HEK293 (cell line): ENCODE data around the gene VEZT.
A peak's percentile ranks its signal among the peaks of the same experiment; 100 is the strongest.

Source experiments
- CTCF ChIA-PET: fragments of 350-600 bp; formaldehyde crosslinking; extraction: SDS; loops from one replicate; lab custom pipeline; 2021; ENCODE audit warnings: antibody characterized with exemption; lab: Yijun Ruan, JAX
- POLR2A ChIA-PET: fragments of 300-600 bp; formaldehyde crosslinking; extraction: SDS; loops from one replicate; lab custom pipeline; 2020; ENCODE audit warnings: antibody characterized with exemption, inconsistent platforms; lab: Yijun Ruan, JAX
- H3K27ac ChIP-seq: fragments of 200-500 bp; sonication (Bioruptor generic); 2 replicates; pipeline ENCODE4 v1.5.1; 2014; ENCODE audit warnings: low read depth, low read length, control low read depth, inconsistent platforms; ENCODE audit errors: extremely low read depth
- H3K36me3 ChIP-seq, 2 experiments: fragments of 200-500 bp in 1 of 2; sonication (Bioruptor generic) in 1 of 2; 1 replicate in 1 of 2; 2 replicates in 1 of 2; pipeline ENCODE4 v1.5.1; 2014 to 2017; ENCODE audit warnings: inconsistent platforms in 2 of 2, low read length in 2 of 2; ENCODE audit not compliant: control insufficient read depth in 2 of 2, insufficient read depth in 1 of 2
- H3K4me1 ChIP-seq: fragments of 200-500 bp; sonication (Bioruptor generic); 2 replicates; pipeline ENCODE4 v1.5.1; 2014; ENCODE audit warnings: mild to moderate bottlenecking, low read length, inconsistent platforms; ENCODE audit not compliant: control insufficient read depth, insufficient read depth
- H3K4me3 ChIP-seq: 2 replicates; pipeline ENCODE4 v1.5.1; 2011; ENCODE audit warnings: low read depth, mild to moderate bottlenecking, control low read depth, low read length, moderate library complexity
- H3K9me3 ChIP-seq: fragments of 200-500 bp; sonication (Bioruptor generic); 2 replicates; pipeline ENCODE4 v1.5.1; 2014; ENCODE audit warnings: low read depth, low read length, inconsistent platforms; ENCODE audit not compliant: control insufficient read depth, insufficient read depth
- MZF1 ChIP-seq: fragments of 450-650 bp; formaldehyde crosslinking; IDR thresholded peaks from 2 replicates; pipeline ENCODE4 v1.5.1; 2017; ENCODE audit warnings: missing biosample characterization, missing genetic modification characterization, borderline replicate concordance
- OSR2 ChIP-seq: fragments of 450-650 bp; formaldehyde crosslinking; IDR thresholded peaks from 2 replicates; pipeline ENCODE4 v1.5.1; 2016; ENCODE audit warnings: missing biosample characterization, missing genetic modification characterization
- SCRT2 ChIP-seq: fragments of 450-650 bp; formaldehyde crosslinking; IDR thresholded peaks from 2 replicates; pipeline ENCODE4 v1.5.1; 2016; ENCODE audit warnings: missing biosample characterization, missing genetic modification characterization
- ZBTB20 ChIP-seq: fragments of 450-650 bp; formaldehyde crosslinking; IDR thresholded peaks from 2 replicates; pipeline ENCODE4 v1.5.1; 2016; ENCODE audit warnings: missing biosample characterization, missing genetic modification characterization
- ZBTB48 ChIP-seq: fragments of 450-650 bp; formaldehyde crosslinking; IDR thresholded peaks from 2 replicates; pipeline ENCODE4 v1.5.1; 2016; ENCODE audit warnings: missing biosample characterization, missing genetic modification characterization
- ZFP69B ChIP-seq: fragments of 450-650 bp; formaldehyde crosslinking; IDR thresholded peaks from 2 replicates; pipeline ENCODE4 v1.5.1; 2016; ENCODE audit warnings: missing biosample characterization, missing genetic modification characterization
- ZNF211 ChIP-seq: fragments of 450-650 bp; formaldehyde crosslinking; IDR thresholded peaks from 2 replicates; pipeline ENCODE4 v1.5.1; 2016; ENCODE audit warnings: low read depth, missing biosample characterization, missing genetic modification characterization
- ZNF335 ChIP-seq: fragments of 450-650 bp; formaldehyde crosslinking; conservative IDR thresholded peaks from 2 replicates; pipeline ENCODE4 v1.5.1; 2016; ENCODE audit warnings: missing biosample characterization, missing genetic modification characterization
- ZNF350 ChIP-seq: fragments of 450-650 bp; formaldehyde crosslinking; IDR thresholded peaks from 2 replicates; pipeline ENCODE4 v1.5.0; 2017; ENCODE audit warnings: missing biosample characterization, mild to moderate bottlenecking, missing genetic modification characterization
- ZNF354C ChIP-seq: fragments of 450-650 bp; formaldehyde crosslinking; IDR thresholded peaks from 2 replicates; pipeline ENCODE4 v1.5.1; 2016; ENCODE audit warnings: missing biosample characterization, missing genetic modification characterization, low read depth, borderline replicate concordance
- ZNF423 ChIP-seq: fragments of 450-650 bp; formaldehyde crosslinking; IDR thresholded peaks from 2 replicates; pipeline ENCODE4 v1.5.1; 2016; ENCODE audit warnings: missing biosample characterization, missing genetic modification characterization
- ZNF501 ChIP-seq: fragments of 450-650 bp; formaldehyde crosslinking; IDR thresholded peaks from 2 replicates; pipeline ENCODE4 v1.5.1; 2016; ENCODE audit warnings: missing biosample characterization, missing genetic modification characterization
- ZNF624 ChIP-seq: fragments of 450-650 bp; formaldehyde crosslinking; IDR thresholded peaks from 2 replicates; pipeline ENCODE4 v1.5.1; 2017; ENCODE audit warnings: missing biosample characterization, missing genetic modification characterization
- ZNF658 ChIP-seq: fragments of 450-650 bp; formaldehyde crosslinking; IDR thresholded peaks from 2 replicates; pipeline ENCODE4; 2016; ENCODE audit warnings: missing biosample characterization, missing genetic modification characterization
- ZNF660 ChIP-seq: fragments of 450-650 bp; IDR thresholded peaks from 2 replicates; pipeline ENCODE4 v1.5.1; 2018; ENCODE audit warnings: missing biosample characterization, mild to moderate bottlenecking, missing genetic modification characterization
- ZNF792 ChIP-seq: fragments of 450-650 bp; formaldehyde crosslinking; IDR thresholded peaks from 2 replicates; pipeline ENCODE4 v1.5.1; 2016; ENCODE audit warnings: missing biosample characterization, missing genetic modification characterization
- TF ChIP-seq, protein P1 (sequence below): fragments of 450-650 bp; IDR thresholded peaks from 2 replicates; pipeline ENCODE4 v1.5.1; 2018; ENCODE audit warnings: missing biosample characterization, mild to moderate bottlenecking, missing genetic modification characterization
- TF ChIP-seq, protein P2 (sequence below): fragments of 450-650 bp; formaldehyde crosslinking; IDR thresholded peaks from 2 replicates; pipeline ENCODE4 v1.5.1; 2017; ENCODE audit warnings: missing biosample characterization, missing genetic modification characterization
- TF ChIP-seq, protein P3 (sequence below): fragments of 450-650 bp; formaldehyde crosslinking; IDR thresholded peaks from 2 replicates; pipeline ENCODE4 v1.5.1; 2017; ENCODE audit warnings: missing biosample characterization, mild to moderate bottlenecking, missing genetic modification characterization, moderate library complexity

Gene VEZT

DNA sequence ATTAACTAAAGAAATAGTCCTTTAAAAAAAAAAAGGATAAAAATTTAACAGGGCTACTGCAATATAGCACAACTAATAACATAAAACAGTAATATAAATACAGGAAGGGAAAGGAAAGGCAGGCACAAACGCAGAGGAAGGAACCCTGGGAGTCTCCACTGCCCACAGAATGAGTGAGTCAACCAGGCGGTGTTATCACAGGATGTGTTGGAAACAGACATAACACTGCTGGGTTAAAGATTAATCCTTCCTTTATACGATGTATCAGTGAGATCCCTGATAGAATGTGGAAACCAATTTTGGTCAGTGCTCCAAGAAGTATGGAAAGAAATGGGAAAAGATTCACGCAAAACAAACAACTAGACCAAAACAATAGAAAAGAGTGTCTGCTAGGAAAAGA lies 48.2 kb upstream of the VEZT start:
- TF ChIP-seq ZNF792 (tag by site-specific recombination) (no peak), ZNF658 (tag by site-specific recombination) (no peak), ZFP69B (tag by site-specific recombination) (no peak), ZNF350 (no peak), ZNF335 (tag by site-specific recombination) (no peak), ZNF354C (tag by site-specific recombination) (no peak), ZBTB48 (no peak), ZNF501 (tag by site-specific recombination) (no peak), ZNF624 (tag by site-specific recombination) (no peak), ZBTB20 (no peak), ZNF211 (tag by site-specific recombination) (no peak)
- TF ChIP-seq, protein P1, sequence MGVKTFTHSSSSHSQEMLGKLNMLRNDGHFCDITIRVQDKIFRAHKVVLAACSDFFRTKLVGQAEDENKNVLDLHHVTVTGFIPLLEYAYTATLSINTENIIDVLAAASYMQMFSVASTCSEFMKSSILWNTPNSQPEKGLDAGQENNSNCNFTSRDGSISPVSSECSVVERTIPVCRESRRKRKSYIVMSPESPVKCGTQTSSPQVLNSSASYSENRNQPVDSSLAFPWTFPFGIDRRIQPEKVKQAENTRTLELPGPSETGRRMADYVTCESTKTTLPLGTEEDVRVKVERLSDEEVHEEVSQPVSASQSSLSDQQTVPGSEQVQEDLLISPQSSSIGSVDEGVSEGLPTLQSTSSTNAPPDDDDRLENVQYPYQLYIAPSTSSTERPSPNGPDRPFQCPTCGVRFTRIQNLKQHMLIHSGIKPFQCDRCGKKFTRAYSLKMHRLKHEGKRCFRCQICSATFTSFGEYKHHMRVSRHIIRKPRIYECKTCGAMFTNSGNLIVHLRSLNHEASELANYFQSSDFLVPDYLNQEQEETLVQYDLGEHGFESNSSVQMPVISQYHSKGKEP: no peak
- TF ChIP-seq, protein P2, sequence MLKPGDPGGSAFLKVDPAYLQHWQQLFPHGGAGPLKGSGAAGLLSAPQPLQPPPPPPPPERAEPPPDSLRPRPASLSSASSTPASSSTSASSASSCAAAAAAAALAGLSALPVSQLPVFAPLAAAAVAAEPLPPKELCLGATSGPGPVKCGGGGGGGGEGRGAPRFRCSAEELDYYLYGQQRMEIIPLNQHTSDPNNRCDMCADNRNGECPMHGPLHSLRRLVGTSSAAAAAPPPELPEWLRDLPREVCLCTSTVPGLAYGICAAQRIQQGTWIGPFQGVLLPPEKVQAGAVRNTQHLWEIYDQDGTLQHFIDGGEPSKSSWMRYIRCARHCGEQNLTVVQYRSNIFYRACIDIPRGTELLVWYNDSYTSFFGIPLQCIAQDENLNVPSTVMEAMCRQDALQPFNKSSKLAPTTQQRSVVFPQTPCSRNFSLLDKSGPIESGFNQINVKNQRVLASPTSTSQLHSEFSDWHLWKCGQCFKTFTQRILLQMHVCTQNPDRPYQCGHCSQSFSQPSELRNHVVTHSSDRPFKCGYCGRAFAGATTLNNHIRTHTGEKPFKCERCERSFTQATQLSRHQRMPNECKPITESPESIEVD (tag by site-specific recombination): no peak
- Histone ChIP-seq H3K4me1 (peaks cover 5% of the 10 kb centered on the region; the same call in 1 of the 2 replicates), H3K36me3 (no peaks in the 10 kb centered on the region; a peak in 1 of 3 replicates), H3K9me3 (no peaks in the 10 kb centered on the region), H3K4me3 (no peak overlapping the region), H3K27ac (no peak overlapping the region)
- POLR2A ChIA-PET: no interaction called here
- CTCF ChIA-PET: no interaction called here

DNA sequence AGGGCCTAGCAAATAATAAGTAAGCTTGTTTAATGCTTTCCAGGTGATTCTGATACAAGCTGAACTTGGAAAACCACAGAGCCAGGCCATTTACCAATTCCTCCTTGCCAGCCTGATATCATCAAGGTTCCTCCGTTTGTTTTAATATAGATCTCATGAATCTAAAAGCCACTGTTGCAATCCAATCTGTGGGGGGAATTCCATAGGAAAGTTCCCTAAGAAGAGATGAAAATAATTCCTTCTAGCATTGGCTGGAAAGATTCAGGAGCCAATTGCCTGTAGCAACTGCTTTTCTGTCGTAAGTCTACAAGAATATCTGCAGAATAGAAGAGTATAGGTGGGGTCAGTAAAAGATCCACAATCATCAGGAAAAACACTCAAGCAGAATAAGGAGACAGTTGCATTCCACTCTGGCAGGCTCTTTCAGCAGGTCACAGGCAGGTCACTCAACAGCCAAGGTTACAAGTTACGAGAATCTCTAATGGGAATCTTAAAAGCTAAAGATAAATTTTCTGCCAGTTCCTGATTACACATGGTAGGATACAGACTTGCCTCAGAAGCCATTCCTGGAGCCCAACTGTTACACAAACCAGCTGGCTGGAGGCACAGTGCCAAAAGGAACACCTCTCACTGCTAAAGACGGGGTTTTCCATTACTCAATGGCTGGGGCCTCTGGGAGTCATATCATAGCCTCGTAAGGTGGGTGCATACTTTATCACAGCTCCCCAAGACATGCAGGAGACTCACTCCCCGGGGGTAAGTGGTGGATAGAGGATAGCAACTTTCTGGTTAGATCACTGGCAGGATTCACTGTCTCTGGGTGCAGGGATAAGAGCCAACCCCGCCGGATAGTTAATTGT lies 44.0 kb upstream of the VEZT start:
- Histone ChIP-seq H3K9me3 (no peaks in the 10 kb centered on the region), H3K4me3 (no peak overlapping the region), H3K36me3 (no peaks in the 10 kb centered on the region), H3K27ac (no peak overlapping the region), H3K4me1 (peaks cover 5% of the 10 kb centered on the region; the same call in 1 of the 2 replicates)
- CTCF ChIA-PET: interaction anchor here (1.0 kb wide), 1 partner anchor 28 kb away, joined by 4 read pairs; no protein-coding TSS in a partner anchor
- POLR2A ChIA-PET: no interaction called here
- no peak for TF ChIP-seq ZNF660 (tag by site-specific recombination)
- TF ChIP-seq, protein P3, sequence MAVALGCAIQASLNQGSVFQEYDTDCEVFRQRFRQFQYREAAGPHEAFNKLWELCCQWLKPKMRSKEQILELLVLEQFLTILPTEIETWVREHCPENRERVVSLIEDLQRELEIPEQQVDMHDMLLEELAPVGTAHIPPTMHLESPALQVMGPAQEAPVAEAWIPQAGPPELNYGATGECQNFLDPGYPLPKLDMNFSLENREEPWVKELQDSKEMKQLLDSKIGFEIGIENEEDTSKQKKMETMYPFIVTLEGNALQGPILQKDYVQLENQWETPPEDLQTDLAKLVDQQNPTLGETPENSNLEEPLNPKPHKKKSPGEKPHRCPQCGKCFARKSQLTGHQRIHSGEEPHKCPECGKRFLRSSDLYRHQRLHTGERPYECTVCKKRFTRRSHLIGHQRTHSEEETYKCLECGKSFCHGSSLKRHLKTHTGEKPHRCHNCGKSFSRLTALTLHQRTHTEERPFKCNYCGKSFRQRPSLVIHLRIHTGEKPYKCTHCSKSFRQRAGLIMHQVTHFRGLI (tag by site-specific recombination): peak; percentile 92
- peak; percentile 71 for TF ChIP-seq SCRT2
- TF ChIP-seq MZF1 (tag by site-specific recombination): no peak
- TF ChIP-seq OSR2 (tag by site-specific recombination): 0 out of 2 replicates have a peak, but pooled peaks have one; percentile 16
- TF ChIP-seq ZNF423 (tag by site-specific recombination): 0 out of 2 replicates have a peak, but pooled peaks have one; percentile 38
- TF ChIP-seq ZNF501 (tag by site-specific recombination): no peak
